ENCODE results near the gene ESPN. TPM values are rescaled to one million over a fixed set of nuclear protein-coding genes. Genes with fewer than 3 reads are reported as not detected.

The ESPN gene
- total RNA-seq, 4 donors from 2014 or later: 14.5 to 22.2 (median 18.6) TPM

- intact Hi-C loops (cut with DNase I): no loop called here
- no peaks in the 10 kb centered on the region for H3K36me3 ChIP-seq
- peaks cover 0 to 17% (median 7%) of the 10 kb centered on the region in 3 donors for H3K4me1 ChIP-seq
- H3K4me3 ChIP-seq: no peak overlapping the region
- DNase-seq: no peak
- 68 to 77% methylated on average over 4 to 6 of the region's 6 CpGs for WGBS, 2 donors
- TF ChIP-seq POLR2A (IDR thresholded peaks at IDR 0.05): no peak
- H3K27me3 ChIP-seq: peaks cover 0 to 25% (median 0%) of the 10 kb centered on the region in 4 donors
- no peak overlapping the region for H3K27ac ChIP-seq
- H3K9me3 ChIP-seq: no peaks in the 10 kb centered on the region
These were observed 85.9 kb downstream of the ESPN start for GRCh38 chr1:6510493-6510892.

Small RNAs within 50 kb of the gene (small RNA-seq; reads per million reads assigned to genes)
- gene MIR4252: 0 reads per million in 4 donors

Other genes with a start within 250 kb of the ESPN start
- gene CHD5, start 244.5 kb upstream of the ESPN start, total RNA-seq: under 1 TPM in 2 of 4 donors, not detected in 2; 0.38 to 0.62 TPM
- 100 to 1,000 TPM in 3 of 4 donors, 10 to 100 TPM in 1; 75.5 to 237 (median 192) TPM for gene RPL22, start 225.2 kb upstream of the ESPN start, total RNA-seq
- 10 to 100 TPM in 3 of 4 donors, 1 to 10 TPM in 1; 6.6 to 43.3 (median 23.3) TPM for gene RNF207, start 218.7 kb upstream of the ESPN start, total RNA-seq
- gene ICMT, start 188.8 kb upstream of the ESPN start, total RNA-seq: 10 to 100 TPM; 43.0 to 85.3 (median 53.4) TPM
- gene HES3, start 180.6 kb upstream of the ESPN start, total RNA-seq: not detected
- 10 to 100 TPM in 2 of 4 donors, 1 to 10 TPM in 2; 5.6 to 12.3 (median 10.2) TPM for gene GPR153, start 163.7 kb upstream of the ESPN start, total RNA-seq
- 10 to 100 TPM; 23.5 to 50.7 (median 39.0) TPM for gene ACOT7, start 31.0 kb upstream of the ESPN start, total RNA-seq
- 10 to 100 TPM; 40.5 to 51.9 (median 50.2) TPM for gene HES2, start 4.9 kb upstream of the ESPN start, total RNA-seq
- 10 to 100 TPM; 22.1 to 47.3 (median 34.3) TPM for gene TNFRSF25, start 41.4 kb downstream of the ESPN start, total RNA-seq
- 10 to 100 TPM; 24.3 to 37.8 (median 32.6) TPM for gene PLEKHG5, start 66.9 kb downstream of the ESPN start, total RNA-seq
- gene NOL9, start 129.7 kb downstream of the ESPN start, total RNA-seq: 10 to 100 TPM; 13.0 to 36.4 (median 22.3) TPM
- not detected for gene TAS1R1, start 130.5 kb downstream of the ESPN start, total RNA-seq
- gene ZBTB48, start 155.2 kb downstream of the ESPN start, total RNA-seq: 10 to 100 TPM in 3 of 4 donors, 1 to 10 TPM in 1; 7.2 to 26.0 (median 16.0) TPM
- 10 to 100 TPM; 45.9 to 68.1 (median 55.1) TPM for gene KLHL21, start 178.1 kb downstream of the ESPN start, total RNA-seq
- 10 to 100 TPM in 1 of 4 donors, 1 to 10 TPM in 3; 6.7 to 12.1 (median 8.7) TPM for gene PHF13, start 189.0 kb downstream of the ESPN start, total RNA-seq
- 10 to 100 TPM in 3 of 4 donors, 1 to 10 TPM in 1; 4.8 to 17.1 (median 13.3) TPM for gene THAP3, start 200.1 kb downstream of the ESPN start, total RNA-seq

Measured in esophagus squamous epithelium (tissue), 5 donors.